WTC11 (cell line): ENCODE data around the gene AQP12B. TPM values are rescaled to one million over a fixed set of nuclear protein-coding genes. Genes with fewer than 3 reads are reported as not detected.

ENCODE experiments used
- ATAC-seq: fragments of 200-7000 bp; cut with Tn5 transposase; 2 replicates; pipeline ENCODE4 v1.10.0; 2021; ENCODE audit warnings: mild to moderate bottlenecking, moderate library complexity
- CTCF ChIA-PET: fragments of 300-600 bp; sonication (Branson Sonifier 250); formaldehyde crosslinking; loops from one replicate; lab custom pipeline; 2021; ENCODE audit warnings: antibody characterized with exemption; lab: Charles Lee
- POLR2A ChIA-PET: fragments of 350-600 bp; sonication (Branson Sonifier 250); formaldehyde crosslinking; loops from one replicate; lab custom pipeline; 2021; ENCODE audit warnings: antibody characterized with exemption; lab: Charles Lee
- DNase-seq: peaks from one replicate; pipeline ENCODE4 v3.0.0; 2021; ENCODE audit warnings: low spot score
- H3K27ac Mint-ChIP-seq: 2 replicates; pipeline ENCODE4 v1.8.0; 2021; ENCODE audit warnings: mixed read lengths
- H3K27me3 Mint-ChIP-seq: 2 replicates; pipeline ENCODE4 v1.8.0; 2021; ENCODE audit warnings: low read depth, mild to moderate bottlenecking, moderate library complexity, mixed read lengths
- H3K36me3 Mint-ChIP-seq: 2 replicates; pipeline ENCODE4 v1.8.0; 2021; ENCODE audit warnings: mixed read lengths
- H3K4me1 Mint-ChIP-seq: 2 replicates; pipeline ENCODE4 v1.8.0; 2022; ENCODE audit warnings: mixed read lengths
- H3K4me3 Mint-ChIP-seq: 2 replicates; pipeline ENCODE4 v1.8.0; 2021; ENCODE audit warnings: mild to moderate bottlenecking, moderate library complexity, mixed read lengths
- H3K9me3 Mint-ChIP-seq: 2 replicates; pipeline ENCODE4 v1.8.0; 2021; ENCODE audit warnings: mixed read lengths
- AFF4 ChIP-seq: sonication (generic); formaldehyde crosslinking; IDR thresholded peaks from 2 replicates; pipeline ENCODE4 v1.8.1; 2023; ENCODE audit warnings: mild to moderate bottlenecking, missing genetic modification reagents, borderline replicate concordance
- ARID4B ChIP-seq: sonication (generic); formaldehyde crosslinking; IDR thresholded peaks from 2 replicates; pipeline ENCODE4 v1.8.0; 2023; ENCODE audit warnings: missing genetic modification reagents, mild to moderate bottlenecking, borderline replicate concordance
- ATF3 ChIP-seq: sonication (generic); formaldehyde crosslinking; conservative IDR thresholded peaks from 2 replicates; pipeline ENCODE4 v1.8.1; 2022; ENCODE audit warnings: mild to moderate bottlenecking, missing genetic modification reagents
- ETV6 ChIP-seq: sonication (generic); formaldehyde crosslinking; IDR thresholded peaks from 2 replicates; pipeline ENCODE4 v1.8.1; 2022; ENCODE audit warnings: mild to moderate bottlenecking, missing genetic modification reagents
- FOXP4 ChIP-seq: sonication (generic); formaldehyde crosslinking; IDR thresholded peaks from 2 replicates; pipeline ENCODE4 v1.8.0; 2022; ENCODE audit warnings: mild to moderate bottlenecking, missing genetic modification reagents
- GTF2I ChIP-seq: fragments of 250-450 bp; sonication (Bioruptor Pico); conservative IDR thresholded peaks from 2 replicates; pipeline ENCODE4 v1.4.0; 2021; ENCODE audit warnings: mild to moderate bottlenecking
- HMGXB4 ChIP-seq: sonication (generic); formaldehyde crosslinking; IDR thresholded peaks from 2 replicates; pipeline ENCODE4 v1.8.1; 2023; ENCODE audit warnings: mild to moderate bottlenecking, moderate library complexity, missing genetic modification reagents
- MAX ChIP-seq: sonication (generic); formaldehyde crosslinking; IDR thresholded peaks from 2 replicates; pipeline ENCODE4 v1.8.0; 2022; ENCODE audit warnings: mild to moderate bottlenecking, missing genetic modification reagents
- NFE2L1 ChIP-seq: sonication (generic); formaldehyde crosslinking; IDR thresholded peaks from 2 replicates; pipeline ENCODE4 v1.8.1; 2023; ENCODE audit warnings: missing genetic modification reagents
- NFYB ChIP-seq: sonication (generic); formaldehyde crosslinking; conservative IDR thresholded peaks from 2 replicates; pipeline ENCODE4 v1.8.0; 2022; ENCODE audit warnings: low read depth, missing genetic modification reagents
- TEAD4 ChIP-seq: sonication (generic); formaldehyde crosslinking; IDR thresholded peaks from 2 replicates; pipeline ENCODE4 v1.8.0; 2022; ENCODE audit warnings: mild to moderate bottlenecking, missing genetic modification reagents
- TP53 ChIP-seq: sonication (generic); formaldehyde crosslinking; IDR thresholded peaks from 2 replicates; pipeline ENCODE4 v1.8.1; 2023; ENCODE audit warnings: mild to moderate bottlenecking, missing genetic modification reagents
- ZMAT4 ChIP-seq: fragments of 250-450 bp; sonication (Bioruptor Pico); IDR thresholded peaks from 2 replicates; pipeline ENCODE4 v1.9.0; 2021; ENCODE audit warnings: mild to moderate bottlenecking
- ZNF138 ChIP-seq: sonication (generic); formaldehyde crosslinking; conservative IDR thresholded peaks from 2 replicates; pipeline ENCODE4 v1.8.1; 2022; ENCODE audit warnings: mild to moderate bottlenecking, moderate library complexity, missing genetic modification reagents
- ZNF219 ChIP-seq: sonication (generic); formaldehyde crosslinking; IDR thresholded peaks from 2 replicates; pipeline ENCODE4 v1.8.0; 2023; ENCODE audit warnings: missing genetic modification reagents, mild to moderate bottlenecking, borderline replicate concordance
- ZNF232 ChIP-seq: sonication (generic); formaldehyde crosslinking; IDR thresholded peaks from 2 replicates; pipeline ENCODE4 v1.8.0; 2022; ENCODE audit warnings: mild to moderate bottlenecking, missing genetic modification reagents
- ZNF281 ChIP-seq: sonication (generic); formaldehyde crosslinking; IDR thresholded peaks from 2 replicates; pipeline ENCODE4 v1.8.0; 2023; ENCODE audit warnings: mild to moderate bottlenecking, missing genetic modification reagents
- ZNF512 ChIP-seq: sonication (generic); formaldehyde crosslinking; IDR thresholded peaks from 2 replicates; pipeline ENCODE4 v1.8.1; 2022; ENCODE audit warnings: missing genetic modification reagents, borderline replicate concordance
- ZNF671 ChIP-seq: fragments of 250-450 bp; sonication (Bioruptor Pico); IDR thresholded peaks from 2 replicates; pipeline ENCODE4 v1.8.0; 2021; ENCODE audit warnings: mild to moderate bottlenecking
- total RNA-seq: library from RNA; stranded (reverse); gene quantifications from 3 replicates; pipeline ENCODE4 v1.2.3, GENCODE V29; 2021

Gene AQP12B
- total RNA-seq, 1 experiment from 2014 or later: not detected

GRCh38 chr2:240711701-240712100 is 29.0 kb upstream of the AQP12B start (continued):
- no peak for TF ChIP-seq ARID4B (CRISPR knock-in tag)
- TF ChIP-seq ETV6 (CRISPR knock-in tag): no peak
- no peak for TF ChIP-seq HMGXB4 (CRISPR knock-in tag)
- TF ChIP-seq NFE2L1 (CRISPR knock-in tag): no peak
- no peak for TF ChIP-seq NFYB (CRISPR knock-in tag)

- no peak for ATAC-seq
- H3K4me3 Mint-ChIP-seq: no peak overlapping the region
- no peaks in the 10 kb centered on the region for H3K9me3 Mint-ChIP-seq
- no peaks in the 10 kb centered on the region for H3K4me1 Mint-ChIP-seq
- ChIA-PET POLR2A (no interaction called here), CTCF (no interaction called here)
- peaks cover 2% of the 10 kb centered on the region; the same call in 1 of the 2 replicates for H3K36me3 Mint-ChIP-seq
- no peaks in the 10 kb centered on the region for H3K27me3 Mint-ChIP-seq
- no peak overlapping the region for H3K27ac Mint-ChIP-seq
- no peak for DNase-seq
- TF ChIP-seq MAX (no peak), ZNF138 (no peak), ATF3 (no peak), ZNF671 (CRISPR knock-in tag) (no peak), ZNF232 (no peak), AFF4 (CRISPR knock-in tag) (no peak), TEAD4 (CRISPR knock-in tag) (no peak), ZNF219 (CRISPR knock-in tag) (no peak), ZNF512 (no peak), ZMAT4 (CRISPR knock-in tag) (no peak), GTF2I (no peak), FOXP4 (CRISPR knock-in tag) (no peak), ZNF281 (CRISPR knock-in tag) (no peak), TP53 (CRISPR knock-in tag) (no peak)
These were observed 28.6 kb upstream of the AQP12B start for GRCh38 chr2:240711296-240711695.
